Measurements from ENCODE around the gene ASCL1.

The ASCL1 gene

GRCh38 chr12:102960766-102961465, 3.4 kb downstream of the ASCL1 start:
- H3K4me3 ChIP-seq (ENCODE audit: low read depth, low read length), result no peak overlapping the region
- POLR2A ChIA-PET, result no interaction called here
- no peak for DNase-seq (ENCODE audit: low read depth, low spot score)
- TF ChIP-seq CTCF (IDR thresholded peaks at IDR 0.05; ENCODE audit: insufficient read depth, low read length, missing control alignments), result no peak
- CTCF ChIA-PET, result interaction anchor here (1.4 kb wide), 1 partner anchor 13 kb away, joined by 5 read pairs; no protein-coding TSS in a partner anchor

GRCh38 chr12:102961466-102961855, 4.0 kb downstream of the ASCL1 start:
- CTCF ChIA-PET, result interaction anchor here (1.4 kb wide), 1 partner anchor 13 kb away, joined by 5 read pairs; no protein-coding TSS in a partner anchor
- POLR2A ChIA-PET, result no interaction called here
- no peak for TF ChIP-seq CTCF (IDR thresholded peaks at IDR 0.05; ENCODE audit: insufficient read depth, low read length, missing control alignments)
- DNase-seq (ENCODE audit: low read depth, low spot score), result no peak
- no peak overlapping the region for H3K4me3 ChIP-seq (ENCODE audit: low read depth, low read length)

- POLR2A ChIA-PET, result no interaction called here
- no peak overlapping the region for H3K4me3 ChIP-seq (ENCODE audit: low read depth, low read length)
- no peak for DNase-seq (ENCODE audit: low read depth, low spot score)
- TF ChIP-seq CTCF (IDR thresholded peaks at IDR 0.05; ENCODE audit: insufficient read depth, low read length, missing control alignments), result no peak
- CTCF ChIA-PET, result interaction anchor here (1.4 kb wide), 1 partner anchor 14 kb away, joined by 5 read pairs; no protein-coding TSS in a partner anchor
These were observed 5.1 kb downstream of the ASCL1 start for GRCh38 chr12:102962532-102962931.

- ChIA-PET POLR2A (no interaction called here), CTCF (no interaction called here)
- no peak overlapping the region for H3K4me3 ChIP-seq (ENCODE audit: low read depth, low read length)
- DNase-seq (ENCODE audit: low read depth, low spot score), result no peak
- TF ChIP-seq CTCF (IDR thresholded peaks at IDR 0.05; ENCODE audit: insufficient read depth, low read length, missing control alignments), result no peak
These were observed 5.5 kb downstream of the ASCL1 start for GRCh38 chr12:102962986-102963385.

- CTCF ChIA-PET, result no interaction called here
- no peak overlapping the region for H3K4me3 ChIP-seq (ENCODE audit: low read depth, low read length)
- no peak for TF ChIP-seq CTCF (IDR thresholded peaks at IDR 0.05; ENCODE audit: insufficient read depth, low read length, missing control alignments)
- DNase-seq (ENCODE audit: low read depth, low spot score), result no peak
- POLR2A ChIA-PET, result no interaction called here
These were observed 6.3 kb downstream of the ASCL1 start for GRCh38 chr12:102963796-102964195.

- no peak for DNase-seq (ENCODE audit: low read depth, low spot score)
- TF ChIP-seq CTCF (IDR thresholded peaks at IDR 0.05; ENCODE audit: insufficient read depth, low read length, missing control alignments), result no peak
- H3K4me3 ChIP-seq (ENCODE audit: low read depth, low read length), result no peak overlapping the region
- POLR2A ChIA-PET, result no interaction called here
- CTCF ChIA-PET, result interaction anchor here (0.7 kb wide), 1 partner anchor 584 kb away, joined by 3 read pairs; no protein-coding TSS in a partner anchor
These were observed 7.4 kb downstream of the ASCL1 start for GRCh38 chr12:102964872-102965271.

Measured in AG04449 (cell line).